GM13977 (cell line): ENCODE data around the gene PPP1R3A.

ENCODE experiments used
- DNase-seq: peaks from one replicate; pipeline ENCODE4 v3.0.0; 2012; ENCODE audit warnings: low spot score
- CTCF ChIP-seq: IDR thresholded peaks from 2 replicates; pipeline ENCODE4 v1.5.1; 2012; ENCODE audit warnings: mild to moderate bottlenecking, control low read depth; ENCODE audit not compliant: insufficient read depth; ENCODE audit errors: extremely low read depth, missing control alignments
- in situ Hi-C: fragments of 300-500 bp; cut with MboI; formaldehyde crosslinking; loops from one replicate; pipeline ENCODE4 v1.12.0; 2022; ENCODE audit warnings: low sequenced_read_pairs, low pct_unique_long_range_greater_than_20kb, mixed read lengths, inconsistent platforms; ENCODE audit not compliant: unreplicated experiment

Gene PPP1R3A

GRCh38 chr7:113832196-113832745 is 86.5 kb downstream of the PPP1R3A start:
- no peak for DNase-seq
- no peak for TF ChIP-seq CTCF
- in situ Hi-C loops = no loop called here

- no peak for TF ChIP-seq CTCF
- in situ Hi-C loops = no loop called here
- no peak for DNase-seq
Observed at GRCh38 chr7:113831556-113831955, 87.3 kb downstream of the PPP1R3A start.

- in situ Hi-C loops = no loop called here
- no peak for DNase-seq
- TF ChIP-seq CTCF = no peak
Observed at GRCh38 chr7:113828581-113828980, 90.2 kb downstream of the PPP1R3A start.
